Esophagus squamous epithelium (tissue), 5 donors: ENCODE measurements around the gene TIMP3. TPM values are rescaled to one million over a fixed set of nuclear protein-coding genes. Genes with fewer than 3 reads are reported as not detected.

Experiments
- DNase-seq: peaks from one replicate; lab custom pipeline; 2025; lab: John Stamatoyannopoulos, UW
- H3K27ac ChIP-seq, 4 donors: fragments of 200-600 bp; sonication (generic); one replicate each; pipeline ENCODE4 v1.5.1; 2016 to 2019; ENCODE audit warnings: mild to moderate bottlenecking in 1 of 4
- H3K27me3 ChIP-seq, 4 donors: fragments of 200-600 bp; sonication (generic); 1 replicate in 3 of 4; 2 replicates in 1 of 4; pipeline versions ENCODE4 v1.5.1 to v1.6.0; 2017 to 2021; ENCODE audit warnings: antibody characterized with exemption in 1 of 4
- H3K36me3 ChIP-seq, 3 donors: fragments of 200-600 bp; sonication (generic); one replicate each; pipeline ENCODE4 v1.5.1; 2016 to 2019
- H3K4me1 ChIP-seq, 3 donors: fragments of 200-600 bp; sonication (generic); one replicate each; pipeline ENCODE4 v1.5.1; 2017 to 2019
- H3K4me3 ChIP-seq, 4 donors: fragments of 200-600 bp; sonication (generic); 1 replicate in 3 of 4; 2 replicates in 1 of 4; pipeline ENCODE4 v1.5.1; 2016 to 2019; ENCODE audit warnings: mild to moderate bottlenecking in 2 of 4, moderate library complexity in 1 of 4
- H3K9me3 ChIP-seq, 3 donors: fragments of 200-600 bp; sonication (generic); one replicate each; pipeline ENCODE4 v1.5.1; 2016 to 2019
- CTCF ChIP-seq, 6 experiments: fragments of 450-650 bp in 4 of 6; fragments of 200-600 bp in 2 of 6; sonication (generic) in 2 of 6; IDR thresholded peaks; one replicate each; pipeline ENCODE4 v1.5.1; 2016 to 2019; ENCODE audit warnings: antibody characterized with exemption in 6 of 6, mild to moderate bottlenecking in 4 of 6, moderate library complexity in 4 of 6
- POLR2A ChIP-seq, 4 donors: fragments of 450-650 bp; IDR thresholded peaks; one replicate each; pipeline ENCODE4 v1.6.1; 2017; ENCODE audit warnings: antibody characterized with exemption in 4 of 4, mild to moderate bottlenecking in 4 of 4, moderate library complexity in 3 of 4
- WGBS, 2 donors: methylation state at CpG; one replicate each; pipeline ENCODE4 v1.1.5; 2018; 5-methylcytosine and 5-hydroxymethylcytosine counted together
- intact Hi-C: fragments of 100-400 bp; cut with DNase I; formaldehyde crosslinking; loops from one replicate; pipeline ENCODE4 v1.15.0; 2022
- total RNA-seq, 4 donors: library from RNA; depleted of rRNA; stranded (reverse); fragments of >200 nt; gene quantifications; one replicate each; pipeline ENCODE4 v1.1.0, GENCODE V29; 2016
- donor health status: DM: yes; HTN: yes; CAD: no.

TIMP3 gene
- total RNA-seq, 4 donors from 2014 or later = 15.3 to 306 (median 54.2) TPM

GRCh38 chr22:32823024-32823730 lies 21.7 kb downstream of the TIMP3 start:
- H3K27me3 ChIP-seq = no peaks in the 10 kb centered on the region
- H3K36me3 ChIP-seq = peaks cover 0 to 3% (median 0%) of the 10 kb centered on the region in 3 donors
- 65 to 76% methylated on average over 4 to 10 of the region's 10 CpGs for WGBS, 2 donors
- DNase-seq = no peak
- H3K9me3 ChIP-seq = no peaks in the 10 kb centered on the region
- peaks cover 6 to 92% (median 58%) of the 10 kb centered on the region in 3 donors for H3K4me1 ChIP-seq
- no peak for TF ChIP-seq POLR2A (IDR thresholded peaks at IDR 0.05)
- peak in 4 of 6 experiments; percentile 11 to 43 (median 12) for TF ChIP-seq CTCF (IDR thresholded peaks at IDR 0.05)
- no peak overlapping the region for H3K4me3 ChIP-seq
- intact Hi-C loops = no loop called here
- H3K27ac ChIP-seq = no peak overlapping the region

GRCh38 chr22:32824531-32825312 lies 23.2 kb downstream of the TIMP3 start:
- H3K36me3 ChIP-seq = peaks cover 0 to 4% (median 0%) of the 10 kb centered on the region in 3 donors
- peaks cover 6 to 92% (median 60%) of the 10 kb centered on the region in 3 donors for H3K4me1 ChIP-seq
- H3K4me3 ChIP-seq = no peak overlapping the region
- WGBS, 2 donors = 71 to 83% methylated on average over 8 to 10 of the region's 11 CpGs
- intact Hi-C loops = no loop called here
- no peaks in the 10 kb centered on the region for H3K27me3 ChIP-seq
- TF ChIP-seq CTCF (IDR thresholded peaks at IDR 0.05) = no peak
- no peak for TF ChIP-seq POLR2A (IDR thresholded peaks at IDR 0.05)
- no peak for DNase-seq
- H3K9me3 ChIP-seq = no peaks in the 10 kb centered on the region
- peak overlapping the region in 2 of 4 donors; percentile 10 to 17 for H3K27ac ChIP-seq

GRCh38 chr22:32826537-32826936 lies 25.0 kb downstream of the TIMP3 start:
- Histone ChIP-seq H3K27ac (peak overlapping the region; percentile 39 to 79 (median 69)), H3K4me3 (no peak overlapping the region), H3K27me3 (no peaks in the 10 kb centered on the region), H3K9me3 (no peaks in the 10 kb centered on the region), H3K36me3 (peaks cover 0 to 4% (median 0%) of the 10 kb centered on the region in 3 donors), H3K4me1 (peaks cover 0 to 92% (median 63%) of the 10 kb centered on the region in 3 donors)
- 49 to 54% methylated on average over 2 of the region's 2 CpGs for WGBS, 2 donors
- intact Hi-C loops = no loop called here
- TF ChIP-seq CTCF (IDR thresholded peaks at IDR 0.05) (no peak), POLR2A (IDR thresholded peaks at IDR 0.05) (no peak)
- no peak for DNase-seq

- intact Hi-C loops = no loop called here
- no peaks in the 10 kb centered on the region for H3K27me3 ChIP-seq
- H3K9me3 ChIP-seq = no peaks in the 10 kb centered on the region
- no peak overlapping the region for H3K4me3 ChIP-seq
- 17 to 53% methylated on average over 3 to 7 of the region's 7 CpGs for WGBS, 2 donors
- peak overlapping the region; percentile 39 to 79 (median 69) for H3K27ac ChIP-seq
- DNase-seq = no peak
- peaks cover 0 to 4% (median 0%) of the 10 kb centered on the region in 3 donors for H3K36me3 ChIP-seq
- TF ChIP-seq CTCF (IDR thresholded peaks at IDR 0.05) (no peak), POLR2A (IDR thresholded peaks at IDR 0.05) (no peak)
- H3K4me1 ChIP-seq = peaks cover 0 to 96% (median 66%) of the 10 kb centered on the region in 3 donors
Observed at GRCh38 chr22:32827049-32827602, 25.6 kb downstream of the TIMP3 start.
